Lung (tissue), 12 donors: ENCODE results near the gene PCED1A. TPM values are rescaled to one million over a fixed set of nuclear protein-coding genes. Genes with fewer than 3 reads are reported as not detected.
A peak's percentile ranks its signal among the peaks of the same experiment; 100 is the strongest.

Experiments used
- ATAC-seq: fragments of 200-7000 bp; cut with Tn5 transposase; one replicate; pipeline ENCODE4 v1.9.1; 2020; ENCODE audit warnings: moderate number of reproducible peaks; ENCODE audit not compliant: insufficient read depth, low FRiP score
- DNase-seq, 3 donors: peaks; one replicate each; pipeline ENCODE4 v3.0.0-alpha.2; 2013 to 2017
- H3K27ac ChIP-seq, 2 donors: one replicate each; pipeline ENCODE4 v1.5.1; 2013; ENCODE audit warnings: mild to moderate bottlenecking in 2 of 2, moderate library complexity in 2 of 2, control low read depth in 1 of 2, inconsistent platforms in 1 of 2, low read depth in 1 of 2, low read length in 1 of 2
- H3K27me3 ChIP-seq, 3 donors: one replicate each; pipeline ENCODE4 v1.5.1; 2013; ENCODE audit warnings: low read length in 2 of 3; ENCODE audit not compliant: control insufficient read depth in 3 of 3, insufficient read depth in 3 of 3
- H3K36me3 ChIP-seq, 4 donors: one replicate each; pipeline ENCODE4 v1.5.1; 2013; ENCODE audit warnings: low read length in 4 of 4, mild to moderate bottlenecking in 1 of 4, moderate library complexity in 1 of 4; ENCODE audit not compliant: control insufficient read depth in 4 of 4, insufficient read depth in 4 of 4
- H3K4me1 ChIP-seq, 5 donors: one replicate each; pipeline ENCODE4 v1.5.1; 2013; ENCODE audit warnings: low read length in 5 of 5, mild to moderate bottlenecking in 2 of 5, moderate library complexity in 1 of 5; ENCODE audit not compliant: control insufficient read depth in 5 of 5, insufficient read depth in 5 of 5
- H3K4me3 ChIP-seq: one replicate; pipeline ENCODE4 v1.5.1; 2013; ENCODE audit warnings: mild to moderate bottlenecking, control low read depth, moderate library complexity
- H3K9ac ChIP-seq, 2 donors: one replicate each; pipeline ENCODE4 v1.5.1; 2013; ENCODE audit warnings: low read length in 2 of 2, control low read depth in 1 of 2; ENCODE audit not compliant: insufficient read depth in 1 of 2
- H3K9me3 ChIP-seq, 4 donors: one replicate each; pipeline ENCODE4 v1.5.1; 2013; ENCODE audit warnings: low read length in 3 of 4, mild to moderate bottlenecking in 1 of 4, moderate library complexity in 1 of 4; ENCODE audit not compliant: control insufficient read depth in 4 of 4, insufficient read depth in 3 of 4
- WGBS, 2 donors: extraction: QIAGEN DNeasy Blood & Tissue Kit; methylation state at CpG; one replicate each; pipeline ENCODE4 v1.1.7; 2013; 5-methylcytosine and 5-hydroxymethylcytosine counted together
- polyA plus RNA-seq, 2 donors: library from polyadenylated mRNA; stranded (reverse); fragments of 200-250 nt; gene quantifications; one replicate each; pipeline ENCODE4 v1.2.1, GENCODE V29; 2013
- total RNA-seq, 2 donors: library from RNA; depleted of rRNA in 1 of 2; stranded (reverse); fragments of >200 nt in 1 of 2; gene quantifications; one replicate each; pipeline ENCODE4 v1.2.1, GENCODE V29; 2014 to 2021
- TF ChIP-seq, protein P1 (sequence below): IDR thresholded peaks from 2 replicates; pipeline ENCODE4 v1.5.1; 2012; ENCODE audit warnings: mild to moderate bottlenecking; ENCODE audit errors: control extremely low read depth, extremely low read depth
- donor health status: control.
- donor health status: control.
- donor health status: Bipolar disorder and iron deficiency.
- donor health status: healthy.
- donor health status: DM: yes; HTN: yes; CAD: no.

The PCED1A gene
- total and polyA plus RNA-seq, 4 donors = 26.2 to 40.4 (median 35.1) TPM

DNA sequence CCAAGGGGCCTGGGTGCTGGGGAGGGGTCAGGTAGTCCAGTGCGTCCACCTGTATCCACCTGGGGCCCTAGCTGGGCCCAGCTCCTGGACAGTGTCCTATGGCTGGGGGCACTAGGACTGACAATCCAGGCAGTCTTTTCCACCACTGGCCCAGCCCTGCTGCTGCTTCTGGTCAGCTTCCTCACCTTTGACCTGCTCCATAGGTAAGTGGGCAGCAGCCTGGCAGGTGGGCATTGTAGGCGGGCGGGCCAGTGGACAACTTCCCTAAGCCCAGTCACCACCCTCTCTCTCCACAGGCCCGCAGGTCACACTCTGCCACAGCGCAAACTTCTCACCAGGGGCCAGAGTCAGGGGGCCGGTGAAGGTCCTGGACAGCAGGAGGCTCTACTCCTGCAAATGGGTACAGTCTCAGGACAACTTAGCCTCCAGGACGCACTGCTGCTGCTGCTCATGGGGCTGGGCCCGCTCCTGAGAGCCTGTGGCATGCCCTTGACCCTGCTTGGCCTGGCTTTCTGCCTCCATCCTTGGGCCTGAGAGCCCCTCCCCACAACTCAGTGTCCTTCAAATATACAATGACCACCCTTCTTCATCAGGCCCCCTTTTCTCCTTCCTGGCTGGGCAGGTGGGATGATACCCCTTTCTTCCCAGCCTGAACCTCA is 25.1 kb downstream of the PCED1A start:
- ATAC-seq (no peak), DNase-seq (no peak)
- peaks cover 0 to 2% (median under 1%) of the 10 kb centered on the region in 4 donors for H3K9me3 ChIP-seq
- WGBS, 2 donors = 85 to 89% methylated on average over 8 of the region's 8 CpGs
- peaks cover 0 to 12% (median 2%) of the 10 kb centered on the region in 5 donors for H3K4me1 ChIP-seq
- no peaks in the 10 kb centered on the region for H3K36me3 ChIP-seq
- H3K27ac ChIP-seq = no peak overlapping the region
- peaks cover 0 to 3% (median 0%) of the 10 kb centered on the region in 3 donors for H3K27me3 ChIP-seq
- TF ChIP-seq, protein P1, sequence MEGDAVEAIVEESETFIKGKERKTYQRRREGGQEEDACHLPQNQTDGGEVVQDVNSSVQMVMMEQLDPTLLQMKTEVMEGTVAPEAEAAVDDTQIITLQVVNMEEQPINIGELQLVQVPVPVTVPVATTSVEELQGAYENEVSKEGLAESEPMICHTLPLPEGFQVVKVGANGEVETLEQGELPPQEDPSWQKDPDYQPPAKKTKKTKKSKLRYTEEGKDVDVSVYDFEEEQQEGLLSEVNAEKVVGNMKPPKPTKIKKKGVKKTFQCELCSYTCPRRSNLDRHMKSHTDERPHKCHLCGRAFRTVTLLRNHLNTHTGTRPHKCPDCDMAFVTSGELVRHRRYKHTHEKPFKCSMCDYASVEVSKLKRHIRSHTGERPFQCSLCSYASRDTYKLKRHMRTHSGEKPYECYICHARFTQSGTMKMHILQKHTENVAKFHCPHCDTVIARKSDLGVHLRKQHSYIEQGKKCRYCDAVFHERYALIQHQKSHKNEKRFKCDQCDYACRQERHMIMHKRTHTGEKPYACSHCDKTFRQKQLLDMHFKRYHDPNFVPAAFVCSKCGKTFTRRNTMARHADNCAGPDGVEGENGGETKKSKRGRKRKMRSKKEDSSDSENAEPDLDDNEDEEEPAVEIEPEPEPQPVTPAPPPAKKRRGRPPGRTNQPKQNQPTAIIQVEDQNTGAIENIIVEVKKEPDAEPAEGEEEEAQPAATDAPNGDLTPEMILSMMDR = no peak
- H3K4me3 ChIP-seq = no peak overlapping the region
- H3K9ac ChIP-seq = no peak overlapping the region

DNA sequence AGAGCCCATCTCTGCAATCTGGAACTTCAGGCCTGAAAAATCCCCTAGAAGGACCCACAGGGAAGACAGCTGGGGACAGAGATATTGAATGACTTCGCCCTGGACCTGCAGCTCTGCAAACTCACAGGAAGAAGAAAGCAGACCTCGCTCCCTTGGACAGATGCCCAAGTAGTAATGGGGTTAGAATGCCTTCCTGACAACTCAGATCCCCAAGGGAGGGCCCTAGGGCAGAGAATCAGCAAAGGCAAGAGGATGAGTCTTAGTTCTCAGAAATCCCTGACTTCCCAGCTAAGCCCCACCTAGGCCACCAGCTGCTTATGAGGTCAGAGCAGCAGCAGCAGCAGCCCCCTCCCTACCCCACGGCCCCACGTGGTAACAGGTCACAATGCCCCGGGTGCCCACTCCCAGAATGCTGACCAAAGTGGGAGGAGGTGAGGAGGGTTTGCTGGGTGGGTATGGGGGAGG is 25.8 kb downstream of the PCED1A start, which contains the start of gene C20orf141:
TSS of gene C20orf141 (plus strand) at position 401 of the 465 bp plus-strand sequence. CDS start 198 bp downstream, outside the sequence.
- H3K9ac ChIP-seq = no peak within 1 kb of the TSS
- peaks cover 0 to 5% (median 0%) of the 10 kb centered on the region in 5 donors for H3K4me1 ChIP-seq
- no peaks in the 10 kb centered on the region for H3K36me3 ChIP-seq
- WGBS, 2 donors = 37% methylated on average over 3 to 5 of the region's 5 CpGs
- TF ChIP-seq, protein P1 = no peak
- H3K27me3 ChIP-seq = peaks cover 0 to 2% (median 0%) of the 10 kb centered on the region in 3 donors
- no peak within 1 kb of the TSS for H3K4me3 ChIP-seq
- H3K27ac ChIP-seq = no peak within 1 kb of the TSS
- H3K9me3 ChIP-seq = peaks cover 0 to 2% (median under 1%) of the 10 kb centered on the region in 4 donors
- ATAC-seq (no peak), DNase-seq (peak; percentile 33 to 44 (median 37))

DNA sequence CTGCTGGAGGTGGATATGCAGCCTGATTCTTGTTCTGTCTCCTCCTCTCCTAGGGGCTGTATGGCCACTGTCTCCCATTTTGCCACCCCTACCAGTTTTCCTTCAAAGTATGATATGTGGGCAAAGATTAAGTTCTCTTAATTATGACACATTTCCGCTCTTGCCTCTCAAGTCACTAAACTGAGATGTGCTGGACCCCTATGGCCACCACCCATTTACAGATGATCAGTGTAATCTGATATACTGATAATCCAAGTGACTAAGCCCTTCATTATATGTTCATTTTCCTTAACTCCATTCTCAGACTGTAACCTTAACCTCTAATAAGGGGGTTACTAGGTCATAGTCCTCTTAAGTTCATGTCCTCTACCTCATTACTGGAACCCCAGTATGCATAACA is 26.4 kb downstream of the PCED1A start:
- TF ChIP-seq, protein P1 = no peak
- Histone ChIP-seq H3K4me1 (peaks cover 0 to 4% (median 0%) of the 10 kb centered on the region in 5 donors), H3K27ac (no peak overlapping the region), H3K27me3 (peaks cover 0 to 2% (median 0%) of the 10 kb centered on the region in 3 donors), H3K36me3 (no peaks in the 10 kb centered on the region), H3K4me3 (no peak overlapping the region), H3K9me3 (peaks cover 0 to 2% (median under 1%) of the 10 kb centered on the region in 4 donors), H3K9ac (no peak overlapping the region)
- 97 to 100% methylated on average over 1 of the region's 1 CpG for WGBS, 2 donors
- ATAC-seq (no peak), DNase-seq (no peak)
